BLaER1 (cell line): ENCODE results near the gene CEP162.
"Not testable (repeated sequence)": the region's sequence is repeated elsewhere in the genome, so short reads cannot be mapped to it uniquely, and the experiment has no call there.

ENCODE experiments used
- H3K27ac ChIP-seq: shearing (Covaris generic); formaldehyde crosslinking; 2 replicates; pipeline ENCODE4 v1.8.1; 2022
- H3K27me3 ChIP-seq: shearing (Covaris generic); formaldehyde crosslinking; 2 replicates; pipeline ENCODE4 v1.8.1; 2022
- H3K36me3 ChIP-seq: shearing (Covaris generic); formaldehyde crosslinking; 2 replicates; pipeline ENCODE4 v1.8.1; 2022
- H3K4me1 ChIP-seq: shearing (Covaris generic); formaldehyde crosslinking; 2 replicates; pipeline ENCODE4 v1.8.1; 2022
- H3K4me2 ChIP-seq: shearing (Covaris generic); formaldehyde crosslinking; 2 replicates; pipeline ENCODE4 v1.8.1; 2022
- H3K4me3 ChIP-seq: shearing (Covaris generic); formaldehyde crosslinking; 2 replicates; pipeline ENCODE4 v1.8.1; 2022
- H3K9ac ChIP-seq: shearing (Covaris generic); formaldehyde crosslinking; 2 replicates; pipeline ENCODE4 v1.8.1; 2022
- H3K9me3 ChIP-seq: shearing (Covaris generic); formaldehyde crosslinking; 2 replicates; pipeline ENCODE4 v1.8.1; 2022
- H4K20me1 ChIP-seq: shearing (Covaris generic); formaldehyde crosslinking; 2 replicates; pipeline ENCODE4 v1.8.1; 2022
- Cebpa-rat ChIP-seq: shearing (Covaris generic); IDR thresholded peaks from 2 replicates; pipeline ENCODE4 v1.8.1; 2022

CEP162 gene

GRCh38 chr6:84193114-84193708 lies 34.2 kb downstream of the CEP162 start:
- Histone ChIP-seq H3K9me3 (no peaks in the 10 kb centered on the region), H3K4me2 (no peak overlapping the region), H3K9ac (no peak overlapping the region), H3K36me3 (peaks cover 28% of the 10 kb centered on the region), H3K4me1 (no peaks in the 10 kb centered on the region), H3K27ac (no peak overlapping the region), H3K4me3 (no peak overlapping the region), H4K20me1 (no peaks in the 10 kb centered on the region), H3K27me3 (no peaks in the 10 kb centered on the region)
- no peak for TF ChIP-seq Cebpa-rat

DNA sequence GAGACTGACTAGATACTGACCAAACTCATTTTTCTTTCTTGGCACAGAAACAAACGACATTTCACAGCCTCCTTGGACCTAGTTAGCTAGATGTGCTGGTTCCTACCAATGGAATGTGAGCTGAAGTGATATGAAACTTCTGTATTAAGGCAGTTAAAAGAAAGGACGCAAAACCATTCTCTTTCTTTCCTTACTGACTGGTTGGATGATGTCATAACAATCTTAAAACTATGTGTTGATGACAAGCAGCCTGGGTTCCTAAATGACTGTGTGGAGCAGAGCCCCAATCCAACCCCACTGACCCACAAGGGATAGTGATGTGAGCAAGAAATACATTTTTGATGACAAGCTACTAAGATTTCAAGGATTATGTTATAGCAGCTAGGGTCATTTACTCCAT lies 35.6 kb downstream of the CEP162 start:
- no peak overlapping the region for H3K4me3 ChIP-seq
- H3K27me3 ChIP-seq: no peaks in the 10 kb centered on the region
- no peak overlapping the region for H3K4me2 ChIP-seq
- no peak for TF ChIP-seq Cebpa-rat
- no peak overlapping the region for H3K27ac ChIP-seq
- no peaks in the 10 kb centered on the region for H3K4me1 ChIP-seq
- no peaks in the 10 kb centered on the region for H3K9me3 ChIP-seq
- H4K20me1 ChIP-seq: no peaks in the 10 kb centered on the region
- no peak overlapping the region for H3K9ac ChIP-seq
- H3K36me3 ChIP-seq: peaks cover 28% of the 10 kb centered on the region

DNA sequence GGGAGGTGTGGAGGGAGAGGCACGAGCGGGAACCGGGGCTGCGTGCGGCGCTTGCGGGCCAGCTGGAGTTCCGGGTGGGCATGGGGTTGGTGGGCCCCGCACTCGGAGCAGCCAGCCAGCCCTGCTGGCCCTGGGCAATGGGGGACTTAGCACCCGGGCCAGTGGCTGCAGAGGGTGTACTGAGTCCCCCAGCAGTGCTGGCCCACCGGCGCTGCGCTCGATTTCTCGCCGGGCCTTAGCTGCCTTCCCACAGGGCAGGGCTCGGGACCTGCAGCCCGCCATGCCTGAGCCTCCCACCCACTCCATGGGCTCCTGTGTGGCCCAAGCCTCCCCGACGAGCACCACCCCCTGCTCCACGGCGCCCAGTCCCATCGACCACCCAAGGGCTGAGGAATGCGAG lies 38.1 kb downstream of the CEP162 start:
- not testable (repeated sequence) for H4K20me1 ChIP-seq, H3K27ac ChIP-seq, H3K4me1 ChIP-seq, H3K27me3 ChIP-seq, H3K4me2 ChIP-seq, H3K4me3 ChIP-seq, H3K9me3 ChIP-seq, H3K9ac ChIP-seq
- peaks cover 26% of the 10 kb centered on the region for H3K36me3 ChIP-seq

GRCh38 chr6:84183430-84183829 lies 44.0 kb downstream of the CEP162 start:
- H3K27me3 ChIP-seq: no peaks in the 10 kb centered on the region
- no peak overlapping the region for H3K4me3 ChIP-seq
- no peaks in the 10 kb centered on the region for H3K9me3 ChIP-seq
- peaks cover 6% of the 10 kb centered on the region; the same call in 1 of the 2 replicates for H3K4me1 ChIP-seq
- H3K36me3 ChIP-seq: no peaks in the 10 kb centered on the region
- H3K9ac ChIP-seq: no peak overlapping the region
- no peak for TF ChIP-seq Cebpa-rat
- H4K20me1 ChIP-seq: no peaks in the 10 kb centered on the region
- no peak overlapping the region for H3K27ac ChIP-seq
- no peak overlapping the region for H3K4me2 ChIP-seq

GRCh38 chr6:84182001-84182400 lies 45.4 kb downstream of the CEP162 start:
- H3K9ac ChIP-seq: no peak overlapping the region
- H4K20me1 ChIP-seq: no peaks in the 10 kb centered on the region
- H3K4me2 ChIP-seq: peak overlapping the region; percentile 24; the same call in 1 of the 2 replicates
- no peaks in the 10 kb centered on the region for H3K27me3 ChIP-seq
- peaks cover 6% of the 10 kb centered on the region; the same call in 1 of the 2 replicates for H3K4me1 ChIP-seq
- no peak overlapping the region for H3K4me3 ChIP-seq
- no peaks in the 10 kb centered on the region for H3K9me3 ChIP-seq
- no peak for TF ChIP-seq Cebpa-rat
- no peaks in the 10 kb centered on the region for H3K36me3 ChIP-seq
- no peak overlapping the region for H3K27ac ChIP-seq

DNA sequence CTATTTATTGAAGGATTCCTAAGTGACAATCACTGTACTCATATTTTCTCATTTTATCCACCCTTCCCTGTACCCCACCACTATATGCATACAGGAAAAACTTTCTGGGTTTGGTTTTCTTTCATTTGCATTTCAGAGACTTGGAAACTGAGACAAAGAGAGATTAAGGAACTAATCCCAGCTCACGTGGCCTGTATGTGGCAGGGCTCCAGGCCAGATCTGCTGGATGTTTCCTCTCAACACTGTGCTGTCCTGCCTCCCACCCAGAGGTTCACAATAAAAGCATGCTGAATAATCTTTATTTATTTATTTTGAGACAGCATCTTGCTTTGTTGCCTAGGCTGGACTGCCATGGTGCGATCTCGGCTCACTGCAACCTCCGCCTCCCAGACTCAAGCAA lies 50.2 kb downstream of the CEP162 start:
- Histone ChIP-seq H3K27ac (no peak overlapping the region), H3K4me1 (no peaks in the 10 kb centered on the region; the same call in 1 of the 2 replicates), H3K36me3 (no peaks in the 10 kb centered on the region), H3K9ac (no peak overlapping the region), H3K27me3 (no peaks in the 10 kb centered on the region), H3K4me3 (no peak overlapping the region), H3K9me3 (no peaks in the 10 kb centered on the region), H4K20me1 (no peaks in the 10 kb centered on the region), H3K4me2 (no peak overlapping the region)
- no peak for TF ChIP-seq Cebpa-rat

GRCh38 chr6:84172574-84172973 lies 54.9 kb downstream of the CEP162 start:
- no peak overlapping the region for H3K4me3 ChIP-seq
- no peaks in the 10 kb centered on the region for H3K36me3 ChIP-seq
- no peak overlapping the region for H3K27ac ChIP-seq
- H3K9ac ChIP-seq: no peak overlapping the region
- H3K9me3 ChIP-seq: no peaks in the 10 kb centered on the region
- peaks cover 17% of the 10 kb centered on the region for H3K4me1 ChIP-seq
- H4K20me1 ChIP-seq: no peaks in the 10 kb centered on the region
- no peaks in the 10 kb centered on the region for H3K27me3 ChIP-seq
- TF ChIP-seq Cebpa-rat: no peak
- no peak overlapping the region for H3K4me2 ChIP-seq

DNA sequence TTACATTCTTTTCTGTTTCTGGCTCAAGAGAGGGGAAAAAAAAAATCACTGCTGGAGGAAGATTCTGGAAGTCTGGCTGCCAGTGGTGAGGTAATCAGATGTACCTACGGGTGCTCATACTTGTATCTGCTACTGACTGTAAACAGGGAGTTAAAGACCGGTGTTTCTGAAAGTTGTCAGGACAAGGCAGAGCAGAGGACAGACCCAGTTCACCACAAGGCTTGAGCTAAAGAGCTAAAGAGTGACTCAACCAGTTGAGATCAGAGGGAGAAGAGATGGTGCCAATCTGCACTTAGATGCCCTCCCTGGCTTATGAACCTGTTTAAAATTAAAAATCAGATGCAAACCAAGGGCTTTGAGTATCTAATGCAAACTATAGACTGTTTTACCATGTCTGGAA lies 55.4 kb downstream of the CEP162 start:
- H3K27me3 ChIP-seq: no peaks in the 10 kb centered on the region
- H3K9ac ChIP-seq: no peak overlapping the region
- TF ChIP-seq Cebpa-rat: no peak
- H4K20me1 ChIP-seq: no peaks in the 10 kb centered on the region
- H3K4me3 ChIP-seq: no peak overlapping the region
- H3K27ac ChIP-seq: no peak overlapping the region
- no peaks in the 10 kb centered on the region for H3K36me3 ChIP-seq
- peaks cover 17% of the 10 kb centered on the region for H3K4me1 ChIP-seq
- no peak overlapping the region for H3K4me2 ChIP-seq
- H3K9me3 ChIP-seq: no peaks in the 10 kb centered on the region

GRCh38 chr6:84167457-84167856 lies 60.0 kb downstream of the CEP162 start:
- Histone ChIP-seq H3K9ac (no peak overlapping the region), H3K4me3 (no peak overlapping the region), H3K36me3 (no peaks in the 10 kb centered on the region), H3K4me2 (no peak overlapping the region), H3K27me3 (no peaks in the 10 kb centered on the region), H4K20me1 (no peaks in the 10 kb centered on the region), H3K27ac (no peak overlapping the region), H3K4me1 (peaks cover 17% of the 10 kb centered on the region), H3K9me3 (no peaks in the 10 kb centered on the region)
- no peak for TF ChIP-seq Cebpa-rat

- no peaks in the 10 kb centered on the region for H3K9me3 ChIP-seq
- no peak overlapping the region for H3K4me3 ChIP-seq
- H3K27me3 ChIP-seq: no peaks in the 10 kb centered on the region
- no peak overlapping the region for H3K27ac ChIP-seq
- H4K20me1 ChIP-seq: no peaks in the 10 kb centered on the region
- peaks cover 17% of the 10 kb centered on the region for H3K4me1 ChIP-seq
- no peak for TF ChIP-seq Cebpa-rat
- H3K36me3 ChIP-seq: no peaks in the 10 kb centered on the region
- no peak overlapping the region for H3K9ac ChIP-seq
- H3K4me2 ChIP-seq: no peak overlapping the region
These were observed 61.0 kb downstream of the CEP162 start for GRCh38 chr6:84166395-84166794.

DNA sequence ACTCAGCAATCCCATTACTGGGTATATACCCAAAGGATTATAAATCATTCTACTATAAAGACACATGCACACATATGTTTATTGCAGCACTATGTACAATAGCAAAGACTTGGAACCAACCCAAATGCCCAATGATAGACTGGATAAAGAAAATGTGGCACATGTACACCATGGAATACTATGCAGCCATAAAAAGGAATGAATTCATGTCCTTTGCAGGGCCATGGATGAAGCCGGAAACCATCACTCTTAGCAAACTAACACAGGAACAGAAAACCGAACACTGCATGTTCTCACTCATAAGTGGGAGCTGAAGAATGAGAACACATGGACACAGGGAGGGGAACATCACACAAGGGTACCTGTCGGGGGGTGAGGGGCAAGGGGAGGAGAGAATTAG lies 63.1 kb downstream of the CEP162 start:
- not testable (repeated sequence) for H3K4me1 ChIP-seq, H3K4me2 ChIP-seq, H4K20me1 ChIP-seq, H3K27me3 ChIP-seq, H3K27ac ChIP-seq, H3K9me3 ChIP-seq, H3K9ac ChIP-seq, H3K36me3 ChIP-seq, H3K4me3 ChIP-seq
